Neuronal stem cell (in vitro differentiated cells): ENCODE measurements around the gene TRIM38.

Experiments
- DNase-seq: peaks from one replicate; pipeline ENCODE4 v3.0.0-alpha.2; 2013; ENCODE audit warnings: low spot score
- H2AFZ ChIP-seq: one replicate; pipeline ENCODE4 v1.6.1; 2013; ENCODE audit warnings: mild to moderate bottlenecking, low read length, inconsistent platforms
- H2AK5ac ChIP-seq: 2 replicates; pipeline ENCODE4 v1.6.1; 2013; ENCODE audit warnings: low read depth, mild to moderate bottlenecking, inconsistent platforms, low read length, moderate library complexity, mixed read lengths
- H2BK120ac ChIP-seq: 2 replicates; pipeline ENCODE4 v1.6.1; 2013; ENCODE audit warnings: low read depth, mild to moderate bottlenecking, inconsistent platforms, low read length, moderate library complexity, mixed read lengths
- H2BK12ac ChIP-seq: one replicate; pipeline ENCODE4 v1.6.1; 2013; ENCODE audit warnings: low read length, inconsistent platforms
- H2BK15ac ChIP-seq: 2 replicates; pipeline ENCODE4 v1.6.1; 2013; ENCODE audit warnings: mild to moderate bottlenecking, low read length, inconsistent platforms, mixed read lengths
- H2BK5ac ChIP-seq: one replicate; pipeline ENCODE4 v1.6.1; 2013; ENCODE audit warnings: inconsistent platforms, mild to moderate bottlenecking, low read length, moderate library complexity
- H3K14ac ChIP-seq: one replicate; pipeline ENCODE4 v1.6.1; 2013; ENCODE audit warnings: low read length, inconsistent platforms
- H3K18ac ChIP-seq: 2 replicates; pipeline ENCODE4 v1.6.1; 2013; ENCODE audit warnings: low read length, inconsistent platforms
- H3K23ac ChIP-seq: 2 replicates; pipeline ENCODE4 v1.6.1; 2013; ENCODE audit warnings: low read depth, mild to moderate bottlenecking, mixed read lengths, low read length, inconsistent platforms; ENCODE audit not compliant: poor library complexity
- H3K27ac ChIP-seq: replicated peaks from 3 replicates; pipeline ENCODE4 v1.5.1; 2013; ENCODE audit warnings: low read length, inconsistent platforms
- H3K27me3 ChIP-seq, 3 experiments: 2 replicates each; pipeline ENCODE4 v1.6.1; 2013; ENCODE audit warnings: low read length in 3 of 3, mild to moderate bottlenecking in 2 of 3, inconsistent platforms in 1 of 3, low read depth in 1 of 3, mixed read lengths in 1 of 3, moderate library complexity in 1 of 3; ENCODE audit not compliant: control insufficient read depth in 3 of 3, insufficient read depth in 3 of 3
- H3K36me3 ChIP-seq, 2 donors: replicated peaks in 1 of 2; 2 replicates each; pipeline ENCODE4 v1.6.1; 2013; ENCODE audit warnings: low read length in 2 of 2; ENCODE audit not compliant: control insufficient read depth in 2 of 2, insufficient read depth in 2 of 2
- H3K4ac ChIP-seq: 2 replicates; pipeline ENCODE4 v1.6.1; 2013; ENCODE audit warnings: inconsistent platforms, mild to moderate bottlenecking, low read length, moderate library complexity
- H3K4me1 ChIP-seq, 2 donors: 1 replicate in 1 of 2; 2 replicates in 1 of 2; pipeline ENCODE4 v1.6.1; 2013; ENCODE audit warnings: low read length in 2 of 2, low read depth in 1 of 2; ENCODE audit not compliant: control insufficient read depth in 2 of 2, insufficient read depth in 1 of 2
- H3K4me2 ChIP-seq: one replicate; pipeline ENCODE4 v1.6.1; 2013; ENCODE audit warnings: mild to moderate bottlenecking, low read length, inconsistent platforms; ENCODE audit not compliant: insufficient read depth, poor library complexity, severe bottlenecking
- H3K4me3 ChIP-seq, 2 donors: 2 replicates each; pipeline ENCODE4 v1.5.1; 2013; ENCODE audit warnings: low read length in 2 of 2, mild to moderate bottlenecking in 2 of 2, inconsistent platforms in 1 of 2, moderate library complexity in 1 of 2
- H3K79me1 ChIP-seq: one replicate; pipeline ENCODE4 v1.6.1; 2013; ENCODE audit warnings: low read depth, mild to moderate bottlenecking, inconsistent platforms, low read length, moderate library complexity
- H3K9ac ChIP-seq: one replicate; pipeline ENCODE4 v1.6.1; 2013; ENCODE audit warnings: mild to moderate bottlenecking, low read depth, low read length, inconsistent platforms; ENCODE audit not compliant: poor library complexity
- H3K9me3 ChIP-seq, 2 donors: replicated peaks in 1 of 2; 2 replicates each; pipeline versions ENCODE3 to v1.6.1; 2013; ENCODE audit warnings: low read length in 2 of 2, mild to moderate bottlenecking in 2 of 2, inconsistent platforms in 1 of 2, low read depth in 1 of 2, mixed read lengths in 1 of 2, moderate library complexity in 1 of 2; ENCODE audit not compliant: control insufficient read depth in 2 of 2, insufficient read depth in 1 of 2
- H4K8ac ChIP-seq: one replicate; pipeline ENCODE4 v1.6.1; 2013; ENCODE audit warnings: low read depth, mild to moderate bottlenecking, inconsistent platforms, low read length, moderate library complexity
- H4K91ac ChIP-seq: one replicate; pipeline ENCODE4 v1.6.1; 2013; ENCODE audit warnings: low read length, low read depth, mild to moderate bottlenecking, inconsistent platforms; ENCODE audit not compliant: poor library complexity
- WGBS, 2 donors: extraction: QIAGEN DNeasy Blood & Tissue Kit; methylation state at CpG; one replicate each; pipeline ENCODE4 v1.1.7; 2013; ENCODE audit warnings: missing lambda C conversion rate in 2 of 2, mixed read lengths in 1 of 2; ENCODE audit not compliant: insufficient read length in 2 of 2, insufficient replicate concordance in 1 of 2; ENCODE audit errors: extremely low coverage in 2 of 2; 5-methylcytosine and 5-hydroxymethylcytosine counted together

The TRIM38 gene

DNA sequence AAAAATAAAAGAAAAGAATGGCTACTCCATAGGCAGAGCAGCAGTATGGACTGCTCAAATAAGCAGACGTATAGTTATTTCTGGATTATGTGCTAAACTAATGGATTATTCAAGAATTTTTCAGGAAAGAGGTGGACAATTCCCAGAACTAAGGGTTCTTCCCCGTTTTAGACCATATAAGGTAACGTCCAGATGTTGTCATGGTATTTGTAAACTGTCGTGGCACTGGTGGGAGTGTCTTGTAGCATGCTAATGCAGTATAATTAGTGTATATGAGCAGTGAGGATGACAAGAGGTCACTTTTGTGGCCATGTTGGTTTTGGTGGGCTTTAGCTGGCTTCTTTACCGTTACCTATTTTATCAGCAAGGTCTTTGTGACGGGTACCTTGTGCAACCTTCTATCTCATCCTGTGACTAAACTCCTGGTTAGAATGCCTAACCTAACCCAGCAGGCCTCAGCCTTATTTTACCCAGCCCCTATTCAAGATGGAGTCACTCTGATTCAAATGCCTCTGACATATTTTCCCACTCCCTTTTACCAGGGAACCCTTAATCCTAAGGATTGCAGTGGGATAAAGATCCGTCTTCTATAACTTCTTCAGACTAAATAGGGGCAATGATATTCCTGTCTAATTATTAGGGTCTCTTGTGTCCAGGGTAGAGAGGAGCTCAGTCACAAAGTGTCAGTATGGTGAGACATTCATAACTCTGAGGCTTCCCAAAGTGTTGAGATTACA is 11.1 kb upstream of the TRIM38 start:
- no peak overlapping the region for H4K91ac ChIP-seq
- no peaks in the 10 kb centered on the region for H3K79me1 ChIP-seq
- no peak overlapping the region for H2AFZ ChIP-seq
- no peaks in the 10 kb centered on the region for H3K27me3 ChIP-seq
- H3K9me3 ChIP-seq = no peaks in the 10 kb centered on the region
- H2BK120ac ChIP-seq = no peak overlapping the region
- H2AK5ac ChIP-seq = no peak overlapping the region
- H2BK15ac ChIP-seq = no peak overlapping the region
- H3K9ac ChIP-seq = no peak overlapping the region
- H3K36me3 ChIP-seq = no peaks in the 10 kb centered on the region
- DNase-seq = no peak
- H2BK12ac ChIP-seq = no peak overlapping the region
- no peak overlapping the region for H3K4ac ChIP-seq
- no peak overlapping the region for H3K14ac ChIP-seq
- no peak overlapping the region for H3K27ac ChIP-seq
- no peak overlapping the region for H4K8ac ChIP-seq
- no peak overlapping the region for H3K4me3 ChIP-seq
- H2BK5ac ChIP-seq = no peak overlapping the region
- H3K4me1 ChIP-seq = no peaks in the 10 kb centered on the region
- H3K23ac ChIP-seq = no peak overlapping the region
- WGBS, 2 donors = no CpG with 5 or more reads among the region's 7 CpGs
- no peak overlapping the region for H3K4me2 ChIP-seq
- H3K18ac ChIP-seq = no peak overlapping the region

- no peak overlapping the region for H3K9ac ChIP-seq
- no CpG with 5 or more reads among the region's 2 CpGs for WGBS, 2 donors
- H2BK15ac ChIP-seq = no peak overlapping the region
- H3K4ac ChIP-seq = no peak overlapping the region
- no peaks in the 10 kb centered on the region for H3K79me1 ChIP-seq
- H3K27ac ChIP-seq = no peak overlapping the region
- H2BK5ac ChIP-seq = no peak overlapping the region
- H3K14ac ChIP-seq = no peak overlapping the region
- no peak overlapping the region for H3K4me3 ChIP-seq
- no peaks in the 10 kb centered on the region for H3K4me1 ChIP-seq
- H3K27me3 ChIP-seq = no peaks in the 10 kb centered on the region
- H3K18ac ChIP-seq = no peak overlapping the region
- H2BK12ac ChIP-seq = no peak overlapping the region
- H3K23ac ChIP-seq = no peak overlapping the region
- no peak overlapping the region for H2AFZ ChIP-seq
- no peak overlapping the region for H4K91ac ChIP-seq
- H3K4me2 ChIP-seq = no peak overlapping the region
- H2BK120ac ChIP-seq = no peak overlapping the region
- no peak for DNase-seq
- H4K8ac ChIP-seq = no peak overlapping the region
- no peaks in the 10 kb centered on the region for H3K36me3 ChIP-seq
- no peak overlapping the region for H2AK5ac ChIP-seq
- H3K9me3 ChIP-seq = no peaks in the 10 kb centered on the region
Observed at GRCh38 chr6:25952535-25952934, 10.1 kb upstream of the TRIM38 start.

GRCh38 chr6:25953733-25954132 is 8.9 kb upstream of the TRIM38 start:
- no peak overlapping the region for H3K4me3 ChIP-seq
- H4K91ac ChIP-seq = no peak overlapping the region
- H2BK5ac ChIP-seq = no peak overlapping the region
- H2BK12ac ChIP-seq = no peak overlapping the region
- H3K4ac ChIP-seq = no peak overlapping the region
- H2AFZ ChIP-seq = no peak overlapping the region
- H2BK120ac ChIP-seq = no peak overlapping the region
- H3K23ac ChIP-seq = no peak overlapping the region
- H3K79me1 ChIP-seq = no peaks in the 10 kb centered on the region
- H2BK15ac ChIP-seq = no peak overlapping the region
- WGBS, 2 donors = no CpG with 5 or more reads among the region's 3 CpGs
- no peak overlapping the region for H2AK5ac ChIP-seq
- no peak overlapping the region for H3K4me2 ChIP-seq
- H3K9ac ChIP-seq = no peak overlapping the region
- no peak overlapping the region for H4K8ac ChIP-seq
- H3K18ac ChIP-seq = no peak overlapping the region
- H3K4me1 ChIP-seq = no peaks in the 10 kb centered on the region
- peaks cover 0 to 2% of the 10 kb centered on the region in 2 donors for H3K9me3 ChIP-seq
- no peak overlapping the region for H3K27ac ChIP-seq
- no peaks in the 10 kb centered on the region for H3K36me3 ChIP-seq
- H3K27me3 ChIP-seq = no peaks in the 10 kb centered on the region
- no peak overlapping the region for H3K14ac ChIP-seq
- no peak for DNase-seq

GRCh38 chr6:25954756-25955155 is 7.8 kb upstream of the TRIM38 start:
- H3K9ac ChIP-seq = no peak overlapping the region
- H2BK15ac ChIP-seq = no peak overlapping the region
- H2AK5ac ChIP-seq = no peak overlapping the region
- H3K4ac ChIP-seq = no peak overlapping the region
- H3K27ac ChIP-seq = no peak overlapping the region
- H3K18ac ChIP-seq = no peak overlapping the region
- H3K4me2 ChIP-seq = no peak overlapping the region
- no peaks in the 10 kb centered on the region for H3K36me3 ChIP-seq
- no peak overlapping the region for H4K8ac ChIP-seq
- no peak overlapping the region for H4K91ac ChIP-seq
- no peak for DNase-seq
- no peak overlapping the region for H2BK12ac ChIP-seq
- no peaks in the 10 kb centered on the region for H3K79me1 ChIP-seq
- H3K27me3 ChIP-seq = no peaks in the 10 kb centered on the region
- H3K23ac ChIP-seq = no peak overlapping the region
- H3K4me3 ChIP-seq = no peak overlapping the region
- H3K9me3 ChIP-seq = peaks cover 5 to 8% of the 10 kb centered on the region in 2 donors
- no peak overlapping the region for H2BK120ac ChIP-seq
- H3K4me1 ChIP-seq = no peaks in the 10 kb centered on the region
- H2BK5ac ChIP-seq = no peak overlapping the region
- no CpG with 5 or more reads among the region's 1 CpG for WGBS, 2 donors
- no peak overlapping the region for H3K14ac ChIP-seq
- H2AFZ ChIP-seq = no peak overlapping the region
